ENCODE results near the gene IYD.

IYD gene

GRCh38 chr6:150355932-150356331 is 12.9 kb upstream of the IYD start:
- Histone ChIP-seq H3K4me1 (ENCODE audit: insufficient read depth, low read length, poor library complexity, severe bottlenecking) (peaks cover 14% of the 10 kb centered on the region), H2AFZ (ENCODE audit: low read length) (no peak overlapping the region), H3K27me3 (ENCODE audit: insufficient read depth, low read length, poor library complexity, severe bottlenecking) (no peaks in the 10 kb centered on the region), H3K4me3 (ENCODE audit: low read length, poor library complexity, severe bottlenecking) (no peak overlapping the region), H3K9me2 (replicated peaks; ENCODE audit: low read depth, low read length) (no peaks in the 10 kb centered on the region), H3K36me3 (ENCODE audit: insufficient read depth, low read length) (no peaks in the 10 kb centered on the region), H3F3A (ENCODE audit: low read depth) (no peaks in the 10 kb centered on the region), H4K20me1 (ENCODE audit: insufficient read depth, low read length, poor library complexity, severe bottlenecking) (no peaks in the 10 kb centered on the region), H3K79me2 (ENCODE audit: insufficient read depth, low read length) (no peaks in the 10 kb centered on the region), H3K9ac (ENCODE audit: low read depth, low read length, poor library complexity, severe bottlenecking) (no peak overlapping the region), H3K4me2 (ENCODE audit: low read depth, low read length, poor library complexity, severe bottlenecking) (no peak overlapping the region), H3K9me3 (ENCODE audit: insufficient read depth, low read depth, low read length) (no peaks in the 10 kb centered on the region)
- TF ChIP-seq CTCF (conservative IDR thresholded peaks at IDR 0.05; ENCODE audit: low read length) (no peak), EZH2phosphoT487 (IDR thresholded peaks at IDR 0.05; ENCODE audit: borderline replicate concordance) (no peak)

- Histone ChIP-seq H3K9me3 (ENCODE audit: insufficient read depth, low read depth, low read length) (no peaks in the 10 kb centered on the region), H3K9me2 (replicated peaks; ENCODE audit: low read depth, low read length) (no peaks in the 10 kb centered on the region), H2AFZ (ENCODE audit: low read length) (no peak overlapping the region), H3K27me3 (ENCODE audit: insufficient read depth, low read length, poor library complexity, severe bottlenecking) (no peaks in the 10 kb centered on the region), H3K4me1 (ENCODE audit: insufficient read depth, low read length, poor library complexity, severe bottlenecking) (no peaks in the 10 kb centered on the region), H3K36me3 (ENCODE audit: insufficient read depth, low read length) (no peaks in the 10 kb centered on the region), H3K9ac (ENCODE audit: low read depth, low read length, poor library complexity, severe bottlenecking) (no peak overlapping the region), H4K20me1 (ENCODE audit: insufficient read depth, low read length, poor library complexity, severe bottlenecking) (no peaks in the 10 kb centered on the region), H3F3A (ENCODE audit: low read depth) (no peaks in the 10 kb centered on the region), H3K4me2 (ENCODE audit: low read depth, low read length, poor library complexity, severe bottlenecking) (no peak overlapping the region), H3K4me3 (ENCODE audit: low read length, poor library complexity, severe bottlenecking) (no peak overlapping the region), H3K79me2 (ENCODE audit: insufficient read depth, low read length) (no peaks in the 10 kb centered on the region)
- TF ChIP-seq EZH2phosphoT487 (IDR thresholded peaks at IDR 0.05; ENCODE audit: borderline replicate concordance) = no peak
Measured at GRCh38 chr6:150361876-150362275, 6.9 kb upstream of the IYD start.

GRCh38 chr6:150363733-150364132 is 5.1 kb upstream of the IYD start:
- Histone ChIP-seq H3K4me1 (ENCODE audit: insufficient read depth, low read length, poor library complexity, severe bottlenecking) (no peaks in the 10 kb centered on the region), H3K27me3 (ENCODE audit: insufficient read depth, low read length, poor library complexity, severe bottlenecking) (no peaks in the 10 kb centered on the region), H3K9me2 (replicated peaks; ENCODE audit: low read depth, low read length) (no peaks in the 10 kb centered on the region)

More at GRCh38 chr6:150363733-150364132, 5.1 kb upstream of the IYD start:
- Histone ChIP-seq H3K9me3 (ENCODE audit: insufficient read depth, low read depth, low read length) (no peaks in the 10 kb centered on the region), H3K9ac (ENCODE audit: low read depth, low read length, poor library complexity, severe bottlenecking) (no peak overlapping the region), H3K79me2 (ENCODE audit: insufficient read depth, low read length) (no peaks in the 10 kb centered on the region), H3K4me2 (ENCODE audit: low read depth, low read length, poor library complexity, severe bottlenecking) (no peak overlapping the region), H4K20me1 (ENCODE audit: insufficient read depth, low read length, poor library complexity, severe bottlenecking) (no peaks in the 10 kb centered on the region), H3K36me3 (ENCODE audit: insufficient read depth, low read length) (no peaks in the 10 kb centered on the region), H3F3A (ENCODE audit: low read depth) (no peaks in the 10 kb centered on the region), H2AFZ (ENCODE audit: low read length) (no peak overlapping the region), H3K4me3 (ENCODE audit: low read length, poor library complexity, severe bottlenecking) (no peak overlapping the region)
- TF ChIP-seq EZH2phosphoT487 (IDR thresholded peaks at IDR 0.05; ENCODE audit: borderline replicate concordance) = no peak
- no peak for TF ChIP-seq CTCF (conservative IDR thresholded peaks at IDR 0.05; ENCODE audit: low read length)

Data from Loucy (cell line).